Loucy (cell line): ENCODE data around the gene STXBP6.

Experiments
- EZH2phosphoT487 ChIP-seq: fragments of 200-600 bp; IDR thresholded peaks from 2 replicates; pipeline ENCODE4 v1.6.1; 2018; ENCODE audit warnings: antibody characterized with exemption, mild to moderate bottlenecking, moderate library complexity, borderline replicate concordance
- TF ChIP-seq, protein P1 (sequence below): fragments of 200-600 bp; sonication (generic); conservative IDR thresholded peaks from 2 replicates; pipeline ENCODE4 v1.5.1; 2014; ENCODE audit warnings: mild to moderate bottlenecking, antibody characterized with exemption, low read length

DNA sequence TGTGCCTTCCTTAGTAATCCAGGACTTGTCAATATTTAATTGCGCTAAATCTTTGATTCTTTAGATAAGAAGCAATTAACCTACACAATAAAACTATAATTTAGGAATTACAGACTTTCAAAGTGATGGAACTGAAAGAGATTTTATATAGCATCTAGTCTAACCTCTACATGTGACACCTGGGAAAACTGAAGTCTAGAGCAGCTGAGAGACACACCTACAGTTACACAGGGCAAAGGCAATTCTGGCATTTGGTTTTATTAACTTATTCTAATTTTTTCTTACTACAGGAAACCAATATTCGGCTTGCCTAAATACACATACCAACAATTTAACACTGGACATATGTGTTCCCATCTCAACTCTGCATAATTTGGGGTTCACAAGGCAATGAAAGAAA is 196.5 kb downstream of the STXBP6 start:
- TF ChIP-seq, protein P1, sequence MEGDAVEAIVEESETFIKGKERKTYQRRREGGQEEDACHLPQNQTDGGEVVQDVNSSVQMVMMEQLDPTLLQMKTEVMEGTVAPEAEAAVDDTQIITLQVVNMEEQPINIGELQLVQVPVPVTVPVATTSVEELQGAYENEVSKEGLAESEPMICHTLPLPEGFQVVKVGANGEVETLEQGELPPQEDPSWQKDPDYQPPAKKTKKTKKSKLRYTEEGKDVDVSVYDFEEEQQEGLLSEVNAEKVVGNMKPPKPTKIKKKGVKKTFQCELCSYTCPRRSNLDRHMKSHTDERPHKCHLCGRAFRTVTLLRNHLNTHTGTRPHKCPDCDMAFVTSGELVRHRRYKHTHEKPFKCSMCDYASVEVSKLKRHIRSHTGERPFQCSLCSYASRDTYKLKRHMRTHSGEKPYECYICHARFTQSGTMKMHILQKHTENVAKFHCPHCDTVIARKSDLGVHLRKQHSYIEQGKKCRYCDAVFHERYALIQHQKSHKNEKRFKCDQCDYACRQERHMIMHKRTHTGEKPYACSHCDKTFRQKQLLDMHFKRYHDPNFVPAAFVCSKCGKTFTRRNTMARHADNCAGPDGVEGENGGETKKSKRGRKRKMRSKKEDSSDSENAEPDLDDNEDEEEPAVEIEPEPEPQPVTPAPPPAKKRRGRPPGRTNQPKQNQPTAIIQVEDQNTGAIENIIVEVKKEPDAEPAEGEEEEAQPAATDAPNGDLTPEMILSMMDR = no peak
- TF ChIP-seq EZH2phosphoT487 = no peak
